HG02623 (cell line): ENCODE measurements around the gene NKIRAS1.

Experiments used
- ATAC-seq: cut with Tn5 transposase; IDR thresholded peaks from one replicate; pipeline ENCODE4 v1.9.1; 2021; ENCODE audit warnings: moderate library complexity; ENCODE audit not compliant: unreplicated experiment

NKIRAS1 gene

GRCh38 chr3:23916886-23917678, at the start of gene NKIRAS1, which contains the start of gene RPL15:
NKIRAS1 (minus strand) TSS chr3:23916990; CDS start chr3:23910904, 6,086 bp downstream.
RPL15 (plus strand) TSS chr3:23917132; CDS start chr3:23917860, 728 bp downstream.
- ATAC-seq: peak; percentile 91

- no peak for ATAC-seq
Measured at GRCh38 chr3:23966328-23966727, 49.5 kb upstream of the NKIRAS1 start.

- ATAC-seq: no peak
Measured at GRCh38 chr3:23964537-23965235, 47.9 kb upstream of the NKIRAS1 start.

- no peak for ATAC-seq
Measured at GRCh38 chr3:23961913-23962312, 45.1 kb upstream of the NKIRAS1 start.

GRCh38 chr3:23961066-23961465, 44.3 kb upstream of the NKIRAS1 start:
- ATAC-seq: no peak

- no peak for ATAC-seq
Measured at GRCh38 chr3:23960649-23961048, 43.9 kb upstream of the NKIRAS1 start.

- ATAC-seq: no peak
Measured at GRCh38 chr3:23959135-23959900, 42.5 kb upstream of the NKIRAS1 start.

GRCh38 chr3:23956701-23957100, 39.9 kb upstream of the NKIRAS1 start:
- no peak for ATAC-seq

GRCh38 chr3:23954144-23954543, 37.4 kb upstream of the NKIRAS1 start:
- ATAC-seq: no peak

- no peak for ATAC-seq
Measured at GRCh38 chr3:23953523-23953922, 36.7 kb upstream of the NKIRAS1 start.

- ATAC-seq: peak; percentile 33
Measured at GRCh38 chr3:23952646-23953045, 35.9 kb upstream of the NKIRAS1 start.

- peak; percentile 11 for ATAC-seq
Measured at GRCh38 chr3:23950293-23950692, 33.5 kb upstream of the NKIRAS1 start.

- no peak for ATAC-seq
Measured at GRCh38 chr3:23949784-23950183, 33.0 kb upstream of the NKIRAS1 start.

- no peak for ATAC-seq
Measured at GRCh38 chr3:23948761-23949160, 32.0 kb upstream of the NKIRAS1 start.

- peak; percentile 76 for ATAC-seq
Measured at GRCh38 chr3:23945913-23946687, 29.3 kb upstream of the NKIRAS1 start.

- ATAC-seq: no peak
Measured at GRCh38 chr3:23945663-23945912, 28.8 kb upstream of the NKIRAS1 start.

GRCh38 chr3:23944861-23945662, 28.3 kb upstream of the NKIRAS1 start, which contains the start of gene NR1D2:
NR1D2 (plus strand) TSS chr3:23945286; CDS start chr3:23945579, 293 bp downstream.
- ATAC-seq: peak; percentile 55

- ATAC-seq: no peak
Measured at GRCh38 chr3:23944007-23944783, 27.4 kb upstream of the NKIRAS1 start.

GRCh38 chr3:23942546-23942945, 25.8 kb upstream of the NKIRAS1 start:
- no peak for ATAC-seq
